HepG2 (cell line): Measurements from ENCODE around the gene PYGO2. TPM values are rescaled to one million over a fixed set of nuclear protein-coding genes. Genes with fewer than 3 reads are reported as not detected.

ENCODE experiments used
- DRAP1 ChIP-seq: IDR thresholded peaks from 2 replicates; pipeline ENCODE4 v1.6.1; 2016; ENCODE audit warnings: missing genetic modification reagents, missing compliant biosample characterization
- FOXK1 ChIP-seq: sonication (generic); formaldehyde crosslinking; IDR thresholded peaks from 2 replicates; pipeline ENCODE4 v1.4.0; 2020; ENCODE audit warnings: low read depth, missing genetic modification reagents, borderline replicate concordance
- GABPB1 ChIP-seq: IDR thresholded peaks from 2 replicates; pipeline ENCODE4 v1.6.1; 2016; ENCODE audit warnings: mild to moderate bottlenecking, missing genetic modification reagents, moderate library complexity, missing compliant biosample characterization
- KDM2A ChIP-seq: sonication (generic); formaldehyde crosslinking; IDR thresholded peaks from 2 replicates; pipeline ENCODE4 v1.4.0; 2020; ENCODE audit warnings: low read depth, missing genetic modification reagents, borderline replicate concordance
- KDM5A ChIP-seq: fragments of 200-600 bp; sonication (generic); IDR thresholded peaks from 2 replicates; pipeline ENCODE4 v1.7.0; 2018; ENCODE audit warnings: antibody characterized with exemption, mild to moderate bottlenecking, low read length, borderline replicate concordance
- MAFF ChIP-seq: IDR thresholded peaks from 2 replicates; pipeline ENCODE4 v1.6.1; 2011; ENCODE audit warnings: low read depth, low read length, improper control_type of control experiment
- MYC ChIP-seq: sonication (generic); formaldehyde crosslinking; IDR thresholded peaks from 2 replicates; pipeline ENCODE4 v1.9.0; 2021; ENCODE audit warnings: missing genetic modification reagents, borderline replicate concordance
- PHF21A ChIP-seq: sonication (generic); formaldehyde crosslinking; IDR thresholded peaks from 2 replicates; pipeline ENCODE4 v1.5.0; 2020; ENCODE audit warnings: mild to moderate bottlenecking, missing genetic modification reagents
- RAD51 ChIP-seq: fragments of 450-650 bp; IDR thresholded peaks from 2 replicates; pipeline ENCODE4 v1.6.1; 2016; ENCODE audit warnings: borderline replicate concordance
- RELA ChIP-seq: sonication (generic); formaldehyde crosslinking; IDR thresholded peaks from 2 replicates; pipeline ENCODE4 v1.4.0; 2020; ENCODE audit warnings: missing genetic modification reagents
- SMAD9 ChIP-seq: sonication (generic); formaldehyde crosslinking; IDR thresholded peaks from 2 replicates; pipeline ENCODE4 v1.5.1; 2020; ENCODE audit warnings: mild to moderate bottlenecking, missing genetic modification reagents
- SP1 ChIP-seq, 2 experiments: fragments of 450-650 bp in 1 of 2; sonication (generic) in 1 of 2; formaldehyde crosslinking in 1 of 2; IDR thresholded peaks; 2 replicates each; pipeline versions ENCODE4 v1.4.0 to v1.6.1; 2016 to 2020; ENCODE audit warnings: missing genetic modification reagents in 1 of 2
- SP5 ChIP-seq: IDR thresholded peaks from 2 replicates; pipeline ENCODE4 v1.6.1; 2016; ENCODE audit warnings: low read depth, borderline replicate concordance
- TBX2 ChIP-seq: sonication (generic); formaldehyde crosslinking; IDR thresholded peaks from 2 replicates; pipeline ENCODE4 v1.5.0; 2020; ENCODE audit warnings: missing genetic modification reagents, mild to moderate bottlenecking, borderline replicate concordance
- YEATS4 ChIP-seq: sonication (generic); formaldehyde crosslinking; IDR thresholded peaks from 2 replicates; pipeline ENCODE4 v1.4.0; 2020; ENCODE audit warnings: missing genetic modification reagents, borderline replicate concordance
- ZBTB44 ChIP-seq: sonication (generic); formaldehyde crosslinking; IDR thresholded peaks from 2 replicates; pipeline ENCODE4 v1.4.0; 2020; ENCODE audit warnings: missing genetic modification reagents
- ZFAT ChIP-seq: sonication (generic); formaldehyde crosslinking; conservative IDR thresholded peaks from 2 replicates; pipeline ENCODE4 v1.8.1; 2023; ENCODE audit warnings: missing genetic modification reagents, inconsistent platforms
- ZNF235 ChIP-seq: sonication (generic); formaldehyde crosslinking; IDR thresholded peaks from 2 replicates; pipeline ENCODE4 v1.8.1; 2023; ENCODE audit warnings: mild to moderate bottlenecking, missing genetic modification reagents, borderline replicate concordance
- ZNF280D ChIP-seq: sonication (generic); formaldehyde crosslinking; IDR thresholded peaks from 2 replicates; pipeline ENCODE4 v1.5.1; 2020; ENCODE audit warnings: mild to moderate bottlenecking, missing genetic modification reagents
- ZNF282 ChIP-seq: fragments of 450-650 bp; IDR thresholded peaks from 2 replicates; pipeline ENCODE4 v1.6.1; 2018; ENCODE audit not compliant: partially characterized antibody
- ZNF350 ChIP-seq: sonication (generic); formaldehyde crosslinking; IDR thresholded peaks from 2 replicates; pipeline ENCODE4 v1.4.0; 2020; ENCODE audit warnings: mild to moderate bottlenecking, low read depth, missing genetic modification reagents, borderline replicate concordance
- ZNF543 ChIP-seq: sonication (generic); formaldehyde crosslinking; IDR thresholded peaks from 2 replicates; pipeline ENCODE4 v1.4.0; 2020; ENCODE audit warnings: mild to moderate bottlenecking, missing genetic modification reagents
- ZNF577 ChIP-seq: sonication (generic); formaldehyde crosslinking; IDR thresholded peaks from 2 replicates; pipeline ENCODE4 v1.4.0; 2020; ENCODE audit warnings: mild to moderate bottlenecking, low read depth, missing genetic modification reagents, borderline replicate concordance
- ZNF883 ChIP-seq: sonication (generic); formaldehyde crosslinking; IDR thresholded peaks from 2 replicates; pipeline ENCODE4 v1.5.1; 2020; ENCODE audit warnings: mild to moderate bottlenecking, missing genetic modification reagents; ENCODE audit errors: not compliant biosample characterization
- polyA plus RNA-seq, 8 experiments: library from polyadenylated mRNA; depleted of rRNA in 3 of 8; stranded (reverse) in 7 of 8; unstranded in 1 of 8; fragments of >200 nt; fragmentation: Illumina TruSeq in 4 of 8; extraction: Trizol in 4 of 8; gene quantifications; 2 replicates each; pipeline versions ENCODE4 v1.2.1 to v1.2.3, GENCODE V29; 2011 to 2016; ENCODE audit warnings: low read depth in 4 of 8, missing spikeins in 1 of 8, mixed read lengths in 1 of 8; ENCODE audit not compliant: insufficient read depth in 1 of 8
- total RNA-seq, 5 experiments: library from RNA; depleted of rRNA; stranded (reverse); fragments of >200 nt; fragmentation: Illumina TruSeq; extraction: Trizol; gene quantifications; 2 replicates each; pipeline ENCODE4 v1.2.3, GENCODE V29; 2016; ENCODE audit warnings: low read depth in 1 of 5

The PYGO2 gene
- total and polyA plus RNA-seq, 2 of the 13 experiments (the other 11 are each of a cell fraction or from before 2014, with no cell fraction given), result 20.3 to 21.8 TPM

GRCh38 chr1:154973344-154974101 lies 11.9 kb upstream of the PYGO2 start (continued):
- TF ChIP-seq ZNF543 (CRISPR knock-in tag) (0 out of 2 replicates have a peak, but pooled peaks have one; percentile 11), SMAD9 (no peak), KDM2A (no peak), DRAP1 (CRISPR knock-in tag) (peak; percentile 99), RELA (CRISPR knock-in tag) (no peak), ZNF282 (no peak), ZFAT (CRISPR knock-in tag) (no peak), YEATS4 (CRISPR knock-in tag) (peak; percentile 18; the same call in 1 of the 2 replicates), ZNF350 (CRISPR knock-in tag) (no peak), ZNF883 (CRISPR knock-in tag) (no peak), FOXK1 (CRISPR knock-in tag) (peak; percentile 30; the same call in 1 of the 2 replicates), GABPB1 (CRISPR knock-in tag) (no peak), ZBTB44 (no peak), PHF21A (CRISPR knock-in tag) (peak; percentile 64), ZNF235 (CRISPR knock-in tag) (no peak), KDM5A (peak; percentile 78; the same call in 1 of the 2 replicates), ZNF577 (CRISPR knock-in tag) (no peak), ZNF280D (CRISPR knock-in tag) (no peak), TBX2 (CRISPR knock-in tag) (no peak), SP1 (IDR thresholded peaks at IDR 0.05) (no peak), SP1 (CRISPR knock-in tag; IDR thresholded peaks at IDR 0.05) (peak; percentile 72), MAFF (no peak), SP5 (CRISPR knock-in tag) (peak; percentile 99), MYC (no peak; the same call in 1 of the 2 replicates), RAD51 (no peak)
